ENCODE results near the gene DMWD.
A peak's percentile ranks its signal among the peaks of the same experiment; 100 is the strongest.

The DMWD gene, protein sequence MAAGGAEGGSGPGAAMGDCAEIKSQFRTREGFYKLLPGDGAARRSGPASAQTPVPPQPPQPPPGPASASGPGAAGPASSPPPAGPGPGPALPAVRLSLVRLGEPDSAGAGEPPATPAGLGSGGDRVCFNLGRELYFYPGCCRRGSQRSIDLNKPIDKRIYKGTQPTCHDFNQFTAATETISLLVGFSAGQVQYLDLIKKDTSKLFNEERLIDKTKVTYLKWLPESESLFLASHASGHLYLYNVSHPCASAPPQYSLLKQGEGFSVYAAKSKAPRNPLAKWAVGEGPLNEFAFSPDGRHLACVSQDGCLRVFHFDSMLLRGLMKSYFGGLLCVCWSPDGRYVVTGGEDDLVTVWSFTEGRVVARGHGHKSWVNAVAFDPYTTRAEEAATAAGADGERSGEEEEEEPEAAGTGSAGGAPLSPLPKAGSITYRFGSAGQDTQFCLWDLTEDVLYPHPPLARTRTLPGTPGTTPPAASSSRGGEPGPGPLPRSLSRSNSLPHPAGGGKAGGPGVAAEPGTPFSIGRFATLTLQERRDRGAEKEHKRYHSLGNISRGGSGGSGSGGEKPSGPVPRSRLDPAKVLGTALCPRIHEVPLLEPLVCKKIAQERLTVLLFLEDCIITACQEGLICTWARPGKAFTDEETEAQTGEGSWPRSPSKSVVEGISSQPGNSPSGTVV

DNA sequence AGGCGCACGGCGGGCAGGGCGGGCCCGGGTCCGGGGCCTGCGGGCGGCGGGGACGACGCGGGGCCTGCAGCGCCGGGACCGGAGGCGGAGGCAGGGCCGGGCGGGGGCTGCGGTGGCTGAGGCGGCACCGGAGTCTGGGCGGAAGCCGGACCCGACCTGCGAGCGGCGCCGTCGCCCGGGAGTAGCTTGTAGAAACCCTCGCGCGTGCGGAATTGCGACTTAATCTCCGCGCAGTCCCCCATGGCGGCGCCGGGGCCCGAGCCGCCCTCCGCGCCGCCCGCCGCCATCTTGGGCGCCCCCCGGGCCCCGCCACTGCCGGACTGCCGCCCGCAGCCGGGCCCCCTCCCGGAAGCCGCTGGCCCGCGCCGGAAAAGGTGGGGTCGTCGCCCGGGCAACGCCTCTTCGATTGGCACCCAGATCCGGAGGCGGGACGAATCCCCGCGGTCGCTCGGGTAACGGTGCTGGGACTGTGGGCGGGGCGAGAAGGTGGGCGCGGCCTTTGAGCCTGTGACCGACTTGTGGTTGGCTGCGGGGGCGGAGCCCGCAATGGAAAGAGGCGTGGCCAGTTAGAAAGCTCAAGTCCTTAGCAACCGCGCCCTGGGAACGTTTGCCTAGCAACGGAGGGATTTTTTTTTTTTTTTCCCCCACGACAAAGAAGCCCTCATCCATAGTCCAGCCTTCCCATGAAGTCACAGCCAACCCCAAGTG lies at the start of gene DMWD:
Gene DMWD (minus strand): TSS at position 376 of the 708 bp plus-strand sequence. CDS start 89 bp downstream, at position 287.
- DNase-seq (ENCODE audit: low read depth): peak; percentile 99

GRCh38 chr19:45842198-45842597 lies 49.6 kb upstream of the DMWD start:
- no peak for DNase-seq (ENCODE audit: low read depth)

DNA sequence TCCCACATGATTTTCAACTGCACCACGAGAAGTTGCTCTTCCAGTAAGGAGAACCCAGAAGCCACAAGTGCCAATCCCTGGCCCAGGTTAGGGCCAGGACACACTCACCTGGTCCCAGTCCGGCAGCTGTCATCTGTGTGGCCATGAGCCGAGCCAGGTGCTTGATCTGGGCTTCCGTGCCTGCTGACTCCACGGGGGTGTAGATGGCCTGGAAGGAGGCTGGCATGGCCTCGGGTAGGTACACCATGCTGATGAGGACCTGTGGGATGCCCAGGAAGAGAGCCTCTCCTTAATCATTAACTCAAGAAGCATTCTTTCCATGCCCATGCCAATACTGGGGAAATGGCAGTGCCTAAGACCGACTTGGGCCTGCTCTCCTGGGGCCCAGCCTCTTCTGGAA lies 42.3 kb upstream of the DMWD start:
- no peak for DNase-seq (ENCODE audit: low read depth)

DNA sequence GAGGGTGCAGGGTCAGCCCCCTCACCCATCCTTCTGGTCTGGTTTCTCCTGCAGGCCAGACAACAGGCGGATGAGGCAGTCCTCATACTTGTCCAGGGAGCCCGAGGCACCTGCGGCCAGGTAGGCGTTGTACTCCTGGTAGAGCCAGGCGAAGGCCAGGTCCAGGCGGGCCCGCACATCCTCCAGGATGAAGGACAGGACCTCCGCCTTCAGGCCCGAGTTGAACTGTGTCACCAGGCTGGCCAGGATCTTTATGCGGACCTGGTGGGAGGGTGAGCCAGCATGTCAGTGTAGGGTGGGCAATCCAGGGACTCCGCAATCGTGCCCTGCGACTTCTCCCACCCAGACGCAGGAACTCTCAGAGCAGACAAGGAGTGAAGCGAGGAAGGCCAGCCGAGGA lies 36.3 kb upstream of the DMWD start:
- no peak for DNase-seq (ENCODE audit: low read depth)

DNA sequence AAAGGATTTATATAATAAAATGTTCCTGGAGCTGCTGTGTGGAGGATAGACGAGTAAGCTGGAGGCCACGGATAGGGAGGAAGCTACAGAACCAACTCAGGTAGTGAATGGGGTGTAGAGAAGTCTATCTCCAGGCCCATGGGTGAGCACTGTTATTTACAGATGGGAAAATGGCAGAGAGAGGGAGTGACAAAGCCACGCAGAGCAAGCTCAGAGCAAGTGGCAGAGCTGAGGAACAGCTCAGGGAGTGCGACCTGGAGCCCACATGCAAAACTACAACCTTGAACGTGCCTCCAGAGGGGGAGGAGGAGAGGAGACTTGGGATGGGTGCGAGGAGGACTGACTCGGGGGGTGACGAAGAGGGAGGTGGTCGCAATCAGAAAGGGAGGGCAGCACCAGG lies 35.9 kb upstream of the DMWD start:
- DNase-seq (ENCODE audit: low read depth): no peak

- no peak for DNase-seq (ENCODE audit: low read depth)
Measured at GRCh38 chr19:45827459-45828093, 34.9 kb upstream of the DMWD start.

DNA sequence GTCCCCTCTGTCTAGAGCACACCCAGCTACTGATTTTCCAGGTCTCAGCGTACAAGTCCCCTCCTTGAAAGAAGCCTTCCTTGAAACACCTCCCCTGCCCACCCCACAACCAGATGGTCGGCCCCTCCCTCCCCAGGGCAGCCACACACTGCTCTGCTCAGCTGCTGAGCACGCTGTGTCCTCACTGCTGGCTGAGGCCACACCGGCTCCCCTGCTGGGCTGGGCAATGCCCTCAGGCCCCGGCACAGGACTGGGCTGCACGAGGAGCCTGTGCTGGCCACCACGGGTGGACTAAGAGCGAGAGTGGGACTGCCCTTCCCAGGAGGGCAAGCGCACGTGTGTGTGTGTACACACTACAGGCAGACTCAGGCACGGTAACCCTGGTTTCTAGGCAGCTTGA lies 34.3 kb upstream of the DMWD start:
- no peak for DNase-seq (ENCODE audit: low read depth)

DNA sequence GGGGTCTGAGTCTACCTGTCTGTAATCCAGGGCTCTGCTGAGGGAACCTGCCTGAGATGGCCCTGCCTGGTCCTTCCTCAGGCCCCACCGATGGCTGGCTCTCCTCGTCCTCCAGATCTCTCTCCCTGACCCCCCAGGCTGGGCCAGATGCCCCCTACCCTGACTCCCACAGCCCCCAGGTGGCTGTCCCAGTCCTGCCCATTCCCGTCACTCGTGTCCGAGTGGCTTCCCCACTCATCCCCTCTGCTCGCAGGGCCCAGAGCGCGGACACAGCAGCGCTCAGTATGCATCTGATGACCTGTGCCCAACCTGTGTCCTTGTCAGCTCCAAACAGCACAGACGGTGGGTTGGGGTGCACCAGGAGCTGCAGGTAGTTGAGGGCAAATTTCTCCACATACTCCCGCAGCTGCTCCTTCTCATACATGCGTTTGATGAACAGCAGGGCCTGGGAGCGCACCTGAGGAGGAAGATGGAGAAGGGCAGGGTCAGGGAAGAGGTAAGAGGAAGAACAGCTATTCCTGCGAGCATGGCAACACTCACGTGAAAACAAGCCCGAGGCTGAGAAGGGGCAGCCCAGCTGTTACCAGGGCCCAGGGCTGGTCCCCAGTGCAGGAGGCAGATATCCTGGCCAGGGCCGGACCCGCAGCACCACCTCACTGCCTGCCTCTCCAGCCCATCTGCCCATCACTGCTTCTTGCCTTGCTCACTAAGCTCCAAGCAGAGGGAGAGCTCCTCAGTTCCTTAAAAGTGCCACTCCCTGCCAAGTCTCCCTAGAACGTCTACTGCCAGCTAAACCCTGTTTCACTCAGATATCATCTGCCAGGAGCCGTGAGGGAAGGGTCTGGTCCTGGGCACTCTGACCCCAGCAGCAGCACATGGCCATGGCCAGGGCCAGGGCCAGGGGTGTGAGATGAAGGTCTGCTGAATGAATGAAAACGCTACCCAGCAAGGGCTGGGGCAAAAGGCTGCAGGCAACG lies 33.6 kb upstream of the DMWD start:
- no peak for DNase-seq (ENCODE audit: low read depth)

DNA sequence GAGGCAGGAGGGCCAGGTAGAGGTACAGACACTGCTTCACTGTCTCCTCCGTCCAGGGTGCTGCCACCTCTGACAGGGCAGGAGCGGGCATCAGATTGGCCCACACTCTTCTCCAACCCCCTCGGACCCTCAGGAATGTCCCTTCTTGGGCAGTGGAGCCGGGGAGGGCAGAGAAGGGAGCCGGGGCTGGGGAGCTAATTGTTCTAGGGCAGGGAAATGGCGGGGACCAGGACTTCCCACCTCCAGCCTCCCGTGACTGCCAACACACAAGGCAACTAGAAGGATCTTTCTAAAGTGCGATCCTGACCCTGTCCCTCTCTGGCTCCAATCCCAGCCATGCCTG lies 32.6 kb upstream of the DMWD start:
- no peak for DNase-seq (ENCODE audit: low read depth)

DNA sequence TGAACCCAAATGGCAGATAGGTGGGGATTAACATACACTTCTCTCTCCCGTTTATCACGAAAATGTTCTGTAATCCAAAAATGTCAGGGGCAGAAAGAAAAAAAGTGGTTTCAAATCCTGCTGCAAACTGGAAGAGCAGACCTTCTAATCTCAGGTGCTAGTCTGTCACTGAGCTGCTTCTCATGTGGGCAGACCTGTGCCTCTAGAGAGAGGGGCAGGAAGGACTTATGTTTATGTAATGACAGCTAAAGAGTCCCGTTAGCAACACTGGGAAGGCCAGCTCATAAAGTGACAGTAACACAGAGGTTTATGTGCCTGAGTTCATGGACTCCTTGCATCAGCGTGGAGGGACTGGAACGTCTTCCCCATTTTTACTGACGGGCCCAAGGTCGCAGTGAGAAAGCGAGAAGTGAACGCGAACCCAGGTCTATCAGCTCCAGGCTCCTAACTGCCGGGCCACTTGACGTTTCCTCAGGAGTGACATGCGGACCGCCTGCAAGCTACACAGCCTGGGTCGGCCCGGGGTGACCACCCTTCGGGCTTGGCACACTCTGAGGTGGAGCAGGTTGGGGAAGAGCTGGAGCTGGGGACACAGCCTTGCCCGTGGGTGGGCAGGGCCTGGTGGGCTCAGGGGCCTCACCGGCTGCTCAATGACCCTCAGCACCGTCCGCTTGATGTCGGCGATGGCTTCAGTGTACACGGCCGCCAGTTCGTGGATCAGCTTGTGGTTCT lies 32.1 kb upstream of the DMWD start:
- DNase-seq (ENCODE audit: low read depth): no peak

GRCh38 chr19:45824041-45824471 lies 31.4 kb upstream of the DMWD start:
- no peak for DNase-seq (ENCODE audit: low read depth)

- no peak for DNase-seq (ENCODE audit: low read depth)
Measured at GRCh38 chr19:45823182-45823581, 30.5 kb upstream of the DMWD start.

DNA sequence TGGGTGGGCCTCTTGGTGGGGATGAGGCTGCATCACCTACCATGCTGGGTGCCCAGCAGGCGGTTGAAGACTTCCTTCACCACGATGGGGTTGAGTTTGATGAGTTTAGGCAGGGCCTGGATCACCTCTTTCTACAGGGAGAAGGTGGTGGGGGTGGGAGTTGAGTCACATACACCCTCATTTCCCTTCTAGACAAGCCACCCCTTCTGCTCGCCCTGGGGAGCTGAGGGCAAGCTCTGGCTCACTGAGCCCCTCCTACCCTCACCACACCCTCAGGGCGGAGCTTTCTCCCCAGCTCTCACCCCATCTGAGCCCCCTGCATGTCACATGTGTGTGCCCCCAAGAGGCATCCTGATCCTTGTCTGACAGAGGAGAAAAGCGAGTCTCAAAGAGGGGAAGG lies 30.1 kb upstream of the DMWD start:
- DNase-seq (ENCODE audit: low read depth): no peak

- DNase-seq (ENCODE audit: low read depth): no peak
Measured at GRCh38 chr19:45821570-45821969, 28.9 kb upstream of the DMWD start.

- DNase-seq (ENCODE audit: low read depth): no peak
Measured at GRCh38 chr19:45821103-45821521, 28.5 kb upstream of the DMWD start.

GRCh38 chr19:45820413-45821102 lies 27.9 kb upstream of the DMWD start:
- DNase-seq (ENCODE audit: low read depth): no peak

GRCh38 chr19:45819769-45820168 lies 27.1 kb upstream of the DMWD start:
- DNase-seq (ENCODE audit: low read depth): no peak

DNA sequence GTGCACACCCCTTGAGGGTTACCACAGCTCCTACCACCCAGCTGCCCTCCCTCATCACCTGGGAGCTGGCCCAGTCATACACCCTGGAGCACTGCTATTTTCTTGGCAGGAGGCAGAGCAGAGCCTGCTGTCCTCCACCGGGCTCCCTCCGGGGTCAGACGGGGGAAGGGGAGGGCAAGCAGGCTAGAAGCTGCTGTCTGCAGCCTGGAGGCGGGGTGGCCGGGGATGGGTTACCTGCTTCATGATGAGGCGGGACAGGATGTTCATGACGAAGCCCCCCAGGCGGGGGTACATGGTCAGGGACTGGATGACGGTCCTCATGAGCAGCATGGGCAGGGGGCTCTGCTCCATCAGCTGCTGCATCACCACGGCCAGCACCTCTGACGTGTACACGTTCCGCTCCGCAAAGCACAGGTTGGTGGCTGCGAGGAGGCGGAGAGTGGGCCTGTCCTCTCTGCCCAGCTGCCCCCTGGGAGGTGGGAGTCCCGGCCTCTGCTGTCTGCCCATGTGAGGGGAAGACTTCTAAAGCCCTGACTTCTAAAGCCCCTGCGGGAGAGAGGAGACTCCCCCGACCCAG lies 25.2 kb upstream of the DMWD start:
- no peak for DNase-seq (ENCODE audit: low read depth)

DNA sequence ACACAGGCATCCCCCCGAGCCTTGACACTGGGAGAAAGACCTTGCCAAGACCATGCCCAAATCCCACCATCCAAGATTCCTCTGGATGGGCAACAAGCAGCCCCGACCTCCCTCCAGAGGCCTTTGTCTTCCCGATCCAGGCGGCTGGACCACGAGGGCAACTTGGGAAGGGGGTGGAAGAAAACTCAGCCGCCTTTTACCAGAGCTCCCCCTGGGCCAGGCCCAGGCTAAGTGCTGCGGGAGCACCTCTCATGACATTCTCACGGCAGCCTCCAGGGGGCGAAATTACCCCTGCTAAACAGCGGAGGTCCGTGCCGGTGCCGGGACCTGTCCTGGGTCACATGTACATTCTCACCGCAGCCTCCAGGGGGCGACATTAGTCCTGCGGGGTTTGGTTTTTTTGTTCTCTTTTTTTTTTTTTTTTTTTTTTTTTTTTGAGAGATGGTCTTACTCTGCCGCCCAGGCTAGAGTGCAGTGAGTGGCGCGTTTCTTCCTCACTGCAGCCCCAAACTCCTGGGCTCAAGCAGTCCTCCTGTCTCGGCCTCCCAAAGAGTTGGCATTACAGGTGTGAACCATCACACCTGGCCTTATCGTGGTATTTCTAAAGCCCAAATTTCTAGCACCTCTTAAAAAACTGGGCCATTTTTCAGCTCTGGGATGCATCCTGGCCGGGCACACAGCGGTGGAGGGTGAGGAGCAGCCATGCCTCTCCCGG lies 24.5 kb upstream of the DMWD start:
- DNase-seq (ENCODE audit: low read depth): peak; percentile 98
